K562 (cell line): ENCODE data around the gene PI4KA.

Experiments
- PML ChIP-seq: IDR thresholded peaks from 2 replicates; pipeline ENCODE4 v1.6.1; 2012; ENCODE audit warnings: low read length, inconsistent platforms
- SP1 ChIP-seq: sonication (generic); formaldehyde crosslinking; IDR thresholded peaks from 2 replicates; pipeline ENCODE4 v1.8.1; 2022; ENCODE audit warnings: mild to moderate bottlenecking, missing genetic modification reagents
- SPI1 ChIP-seq: IDR thresholded peaks from 2 replicates; pipeline ENCODE4 v1.6.1; 2011; ENCODE audit warnings: low read depth, low read length, control low read depth, borderline replicate concordance
- TBL1XR1 ChIP-seq, 2 experiments: IDR thresholded peaks; 2 replicates each; pipeline ENCODE4 v1.6.1; 2012; ENCODE audit warnings: improper control_type of control experiment in 2 of 2, low read length in 2 of 2, mild to moderate bottlenecking in 1 of 2
- ZNF282 ChIP-seq: sonication (generic); formaldehyde crosslinking; IDR thresholded peaks from 2 replicates; pipeline ENCODE4 v1.8.1; 2023; ENCODE audit warnings: missing genetic modification reagents
- TF ChIP-seq, protein P1 (sequence below), 3 experiments: IDR thresholded peaks in 2 of 3; conservative IDR thresholded peaks in 1 of 3; 2 replicates each; pipeline ENCODE4 v1.5.1; 2011 to 2012; ENCODE audit warnings: low read length in 3 of 3, mild to moderate bottlenecking in 3 of 3, control low read depth in 2 of 3, improper control_type of control experiment in 1 of 3, inconsistent platforms in 1 of 3, low read depth in 1 of 3, mixed read lengths in 1 of 3, moderate library complexity in 1 of 3; ENCODE audit not compliant: insufficient read depth in 2 of 3
- TF ChIP-seq, protein P2 (sequence below), 2 experiments: IDR thresholded peaks; 2 replicates each; pipeline ENCODE4 v1.6.1; 2012; ENCODE audit warnings: improper control_type of control experiment in 2 of 2, low read depth in 2 of 2, low read length in 2 of 2, borderline replicate concordance in 1 of 2

DNA sequence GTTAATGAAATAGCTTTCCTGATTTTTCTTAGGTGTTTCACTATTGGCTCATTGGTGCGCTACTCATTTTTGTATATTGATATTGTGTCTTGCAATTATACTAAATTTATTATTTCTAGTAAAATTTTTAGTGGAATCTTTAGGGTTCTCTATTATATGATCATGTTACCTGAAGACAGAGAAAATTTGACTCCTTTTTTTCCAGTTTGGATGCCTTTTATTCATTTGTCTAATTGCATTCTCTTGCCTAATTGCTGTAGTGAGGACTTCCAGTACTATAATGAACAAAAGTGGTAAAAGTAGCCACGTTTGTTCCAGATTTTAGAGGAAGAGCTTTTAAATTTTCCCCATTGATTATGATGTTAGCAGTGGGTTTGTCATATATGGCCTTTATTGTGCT is 198.7 kb downstream of the PI4KA start:
- TF ChIP-seq, protein P1, sequence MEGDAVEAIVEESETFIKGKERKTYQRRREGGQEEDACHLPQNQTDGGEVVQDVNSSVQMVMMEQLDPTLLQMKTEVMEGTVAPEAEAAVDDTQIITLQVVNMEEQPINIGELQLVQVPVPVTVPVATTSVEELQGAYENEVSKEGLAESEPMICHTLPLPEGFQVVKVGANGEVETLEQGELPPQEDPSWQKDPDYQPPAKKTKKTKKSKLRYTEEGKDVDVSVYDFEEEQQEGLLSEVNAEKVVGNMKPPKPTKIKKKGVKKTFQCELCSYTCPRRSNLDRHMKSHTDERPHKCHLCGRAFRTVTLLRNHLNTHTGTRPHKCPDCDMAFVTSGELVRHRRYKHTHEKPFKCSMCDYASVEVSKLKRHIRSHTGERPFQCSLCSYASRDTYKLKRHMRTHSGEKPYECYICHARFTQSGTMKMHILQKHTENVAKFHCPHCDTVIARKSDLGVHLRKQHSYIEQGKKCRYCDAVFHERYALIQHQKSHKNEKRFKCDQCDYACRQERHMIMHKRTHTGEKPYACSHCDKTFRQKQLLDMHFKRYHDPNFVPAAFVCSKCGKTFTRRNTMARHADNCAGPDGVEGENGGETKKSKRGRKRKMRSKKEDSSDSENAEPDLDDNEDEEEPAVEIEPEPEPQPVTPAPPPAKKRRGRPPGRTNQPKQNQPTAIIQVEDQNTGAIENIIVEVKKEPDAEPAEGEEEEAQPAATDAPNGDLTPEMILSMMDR (IDR thresholded peaks at IDR 0.05 in 2 of 3, conservative IDR thresholded peaks at IDR 0.05 in 1 of 3; ENCODE audit: insufficient read depth in 2 of 3, low read depth in 1 of 3, low read length in 3 of 3), result no peak
- TF ChIP-seq SP1 (CRISPR knock-in tag) (no peak), TBL1XR1 (IDR thresholded peaks at IDR 0.05; ENCODE audit: low read length in 2 of 2) (no peak), SPI1 (no peak), PML (no peak), ZNF282 (no peak)
- TF ChIP-seq, protein P2, sequence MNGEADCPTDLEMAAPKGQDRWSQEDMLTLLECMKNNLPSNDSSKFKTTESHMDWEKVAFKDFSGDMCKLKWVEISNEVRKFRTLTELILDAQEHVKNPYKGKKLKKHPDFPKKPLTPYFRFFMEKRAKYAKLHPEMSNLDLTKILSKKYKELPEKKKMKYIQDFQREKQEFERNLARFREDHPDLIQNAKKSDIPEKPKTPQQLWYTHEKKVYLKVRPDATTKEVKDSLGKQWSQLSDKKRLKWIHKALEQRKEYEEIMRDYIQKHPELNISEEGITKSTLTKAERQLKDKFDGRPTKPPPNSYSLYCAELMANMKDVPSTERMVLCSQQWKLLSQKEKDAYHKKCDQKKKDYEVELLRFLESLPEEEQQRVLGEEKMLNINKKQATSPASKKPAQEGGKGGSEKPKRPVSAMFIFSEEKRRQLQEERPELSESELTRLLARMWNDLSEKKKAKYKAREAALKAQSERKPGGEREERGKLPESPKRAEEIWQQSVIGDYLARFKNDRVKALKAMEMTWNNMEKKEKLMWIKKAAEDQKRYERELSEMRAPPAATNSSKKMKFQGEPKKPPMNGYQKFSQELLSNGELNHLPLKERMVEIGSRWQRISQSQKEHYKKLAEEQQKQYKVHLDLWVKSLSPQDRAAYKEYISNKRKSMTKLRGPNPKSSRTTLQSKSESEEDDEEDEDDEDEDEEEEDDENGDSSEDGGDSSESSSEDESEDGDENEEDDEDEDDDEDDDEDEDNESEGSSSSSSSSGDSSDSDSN (IDR thresholded peaks at IDR 0.05; ENCODE audit: borderline replicate concordance in 1 of 2, low read depth in 2 of 2, low read length in 2 of 2), result no peak
